Body of pancreas (tissue), 4 donors: ENCODE data around the gene CCDC83. TPM values are rescaled to one million over a fixed set of nuclear protein-coding genes. Genes with fewer than 3 reads are reported as not detected.

ENCODE experiments used
- ATAC-seq: fragments of 150-250 bp; one replicate; pipeline ENCODE4 v1.9.1; 2016
- DNase-seq, 4 donors: peaks; one replicate each; pipeline ENCODE4 v3.0.0-alpha.2; 2019
- H3K27ac ChIP-seq, 4 donors: fragments of 200-600 bp; sonication (generic); 1 replicate in 3 of 4; 2 replicates in 1 of 4; pipeline versions ENCODE4 v1.5.1 to v1.6.1; 2016 to 2019; ENCODE audit warnings: mild to moderate bottlenecking in 1 of 4, mixed read lengths in 1 of 4, moderate library complexity in 1 of 4
- H3K27me3 ChIP-seq, 2 donors: fragments of 200-600 bp; sonication (generic); one replicate each; pipeline ENCODE4 v1.6.0; 2016; ENCODE audit warnings: mild to moderate bottlenecking in 1 of 2
- H3K36me3 ChIP-seq, 2 donors: fragments of 200-600 bp; sonication (generic); replicated peaks in 1 of 2; 2 replicates each; pipeline ENCODE4 v1.5.1; 2016; ENCODE audit warnings: low read depth in 2 of 2; ENCODE audit not compliant: insufficient read depth in 1 of 2
- H3K4me1 ChIP-seq: fragments of 200-600 bp; sonication (generic); one replicate; pipeline ENCODE4 v1.6.0; 2016
- H3K4me3 ChIP-seq, 2 donors: fragments of 200-600 bp; sonication (generic); 1 replicate in 1 of 2; 2 replicates in 1 of 2; pipeline ENCODE4 v1.5.1; 2016 to 2019
- H3K9me3 ChIP-seq, 3 donors: fragments of 200-600 bp; sonication (generic); 1 replicate in 2 of 3; 2 replicates in 1 of 3; pipeline ENCODE4 v1.5.1; 2016
- CTCF ChIP-seq, 7 experiments: fragments of 450-650 bp in 4 of 7; fragments of 200-600 bp in 3 of 7; sonication (generic) in 3 of 7; IDR thresholded peaks; one replicate each; pipeline ENCODE4 v1.5.1; 2016 to 2019; ENCODE audit warnings: antibody characterized with exemption in 7 of 7
- POLR2A ChIP-seq, 3 donors: fragments of 450-650 bp; IDR thresholded peaks; one replicate each; pipeline ENCODE4 v1.6.1; 2016; ENCODE audit warnings: antibody characterized with exemption in 3 of 3, mild to moderate bottlenecking in 2 of 3
- WGBS, 2 donors: methylation state at CpG; one replicate each; pipeline ENCODE4 v1.1.5; 2017; 5-methylcytosine and 5-hydroxymethylcytosine counted together
- intact Hi-C: fragments of 100-400 bp; cut with DNase I; formaldehyde crosslinking; loops from one replicate; pipeline ENCODE4 v1.15.1; 2023
- total RNA-seq, 2 donors: library from RNA; depleted of rRNA; stranded (reverse); fragments of >200 nt; gene quantifications; one replicate each; pipeline ENCODE4 v1.1.0, GENCODE V29; 2016

Gene CCDC83
- total RNA-seq, 2 donors from 2014 or later: not detected

GRCh38 chr11:85930879-85931366 is 75.7 kb downstream of the CCDC83 start:
- TF ChIP-seq POLR2A (IDR thresholded peaks at IDR 0.05) (no peak), CTCF (IDR thresholded peaks at IDR 0.05) (no peak)
- Histone ChIP-seq H3K4me3 (no peak overlapping the region), H3K4me1 (no peaks in the 10 kb centered on the region), H3K27me3 (no peaks in the 10 kb centered on the region), H3K36me3 (no peaks in the 10 kb centered on the region), H3K27ac (no peak overlapping the region), H3K9me3 (no peaks in the 10 kb centered on the region)
- intact Hi-C loops: no loop called here
- ATAC-seq: no peak
- no peak for DNase-seq
- 34 to 43% methylated on average over 11 of the region's 11 CpGs for WGBS, 2 donors

DNA sequence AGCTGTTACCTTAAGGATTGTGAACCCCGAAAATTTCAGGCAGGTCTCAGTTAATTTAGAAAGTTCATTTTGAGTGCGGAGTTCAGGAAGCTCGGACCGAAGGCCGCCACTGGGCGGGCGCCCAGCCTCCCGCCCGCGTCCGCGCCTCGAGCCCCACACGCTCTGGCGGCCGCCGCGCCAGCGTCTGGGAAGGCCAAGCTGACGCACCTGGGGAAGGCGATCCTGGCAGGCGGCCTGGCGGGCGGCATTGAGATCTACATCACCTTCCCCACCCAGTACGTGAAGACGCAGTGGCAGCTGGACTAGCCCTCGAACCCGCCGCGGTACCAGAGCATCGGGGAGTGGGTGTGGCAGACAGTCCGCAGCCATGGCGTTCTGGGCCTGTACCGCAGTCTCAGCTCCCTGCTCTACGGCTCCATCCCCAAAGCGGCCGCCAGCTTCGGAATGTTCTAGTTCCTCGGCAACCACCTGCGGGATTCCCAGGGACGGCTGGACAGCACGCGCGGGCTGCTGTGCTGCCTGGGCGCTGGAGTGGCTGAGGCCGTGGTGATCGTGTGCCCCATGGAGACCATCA is 79.5 kb downstream of the CCDC83 start:
- 28 to 46% methylated on average over 20 to 47 of the region's 47 CpGs for WGBS, 2 donors
- Histone ChIP-seq H3K27ac (no peak overlapping the region), H3K4me3 (no peak overlapping the region), H3K36me3 (no peaks in the 10 kb centered on the region), H3K4me1 (no peaks in the 10 kb centered on the region), H3K9me3 (no peaks in the 10 kb centered on the region), H3K27me3 (no peaks in the 10 kb centered on the region)
- ATAC-seq (peak; percentile 50), DNase-seq (peak in 3 of 4 donors; percentile 24 to 45 (median 34))
- TF ChIP-seq POLR2A (IDR thresholded peaks at IDR 0.05) (no peak), CTCF (IDR thresholded peaks at IDR 0.05) (no peak)
- intact Hi-C loops: no loop called here

DNA sequence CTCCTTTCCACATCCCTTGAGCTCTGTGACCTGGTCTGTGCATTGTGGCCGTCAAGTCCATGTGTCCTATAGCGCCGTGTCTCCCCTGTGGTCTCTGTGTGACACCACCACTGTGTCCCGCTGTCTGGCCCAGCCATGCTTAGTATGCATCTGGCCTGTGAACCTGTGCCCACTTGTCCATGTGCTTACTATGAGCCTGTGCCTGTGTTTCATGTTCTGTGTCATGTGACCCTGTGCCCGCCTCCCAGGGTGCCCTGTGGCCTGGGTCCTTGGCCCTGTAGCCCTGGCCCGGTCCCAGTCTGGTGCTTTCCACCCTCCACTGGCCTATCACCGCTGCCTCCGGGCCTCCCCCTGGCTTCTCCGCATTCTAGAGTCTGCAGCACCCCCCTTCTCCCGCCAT is 80.6 kb downstream of the CCDC83 start:
- no peak for TF ChIP-seq POLR2A (IDR thresholded peaks at IDR 0.05)
- TF ChIP-seq CTCF (IDR thresholded peaks at IDR 0.05): no peak
- no peak for DNase-seq
- ATAC-seq: no peak
- Histone ChIP-seq H3K4me3 (no peak overlapping the region), H3K4me1 (no peaks in the 10 kb centered on the region), H3K9me3 (no peaks in the 10 kb centered on the region), H3K27ac (no peak overlapping the region), H3K27me3 (no peaks in the 10 kb centered on the region), H3K36me3 (no peaks in the 10 kb centered on the region)
- intact Hi-C loops: no loop called here
- WGBS, 2 donors: 89 to 93% methylated on average over 10 of the region's 10 CpGs

GRCh38 chr11:85937835-85938234 is 82.7 kb downstream of the CCDC83 start:
- H3K4me1 ChIP-seq: no peaks in the 10 kb centered on the region
- DNase-seq: no peak
- whole genome bisulfite sequencing, 2 donors: 100% methylated on average over 1 of the region's 1 CpG
- H3K27ac ChIP-seq: no peak overlapping the region
- no peak for TF ChIP-seq POLR2A (IDR thresholded peaks at IDR 0.05)
- H3K27me3 ChIP-seq: no peaks in the 10 kb centered on the region
- no peaks in the 10 kb centered on the region for H3K9me3 ChIP-seq
- no peak for ATAC-seq
- intact Hi-C loops: no loop called here
- H3K36me3 ChIP-seq: no peaks in the 10 kb centered on the region
- H3K4me3 ChIP-seq: no peak overlapping the region

- H3K36me3 ChIP-seq: no peaks in the 10 kb centered on the region
- intact Hi-C loops: no loop called here
- H3K4me3 ChIP-seq: no peak overlapping the region
- TF ChIP-seq POLR2A (IDR thresholded peaks at IDR 0.05) (no peak), CTCF (IDR thresholded peaks at IDR 0.05) (no peak)
- ATAC-seq (no peak), DNase-seq (no peak)
- H3K27me3 ChIP-seq: no peaks in the 10 kb centered on the region
- H3K4me1 ChIP-seq: no peaks in the 10 kb centered on the region
- 65 to 70% methylated on average over 4 of the region's 4 CpGs for WGBS, 2 donors
- no peak overlapping the region for H3K27ac ChIP-seq
- H3K9me3 ChIP-seq: no peaks in the 10 kb centered on the region
These were observed 84.2 kb downstream of the CCDC83 start for GRCh38 chr11:85939099-85940015.
